Activated naive CD4-positive, alpha-beta T cell treated with Interleukin-2 at 50 U/mL for 16 hours (primary cell): Measurements from ENCODE around the gene PADI1.

Experiments used
- DNase-seq: peaks from one replicate; pipeline ENCODE4 v3.0.0-alpha.2; 2020

Gene PADI1

GRCh38 chr1:17245816-17246325 lies 40.9 kb downstream of the PADI1 start:
- DNase-seq = no peak

GRCh38 chr1:17246971-17247370 lies 42.0 kb downstream of the PADI1 start:
- no peak for DNase-seq

- DNase-seq = no peak
Observed at GRCh38 chr1:17248781-17249180, 43.9 kb downstream of the PADI1 start, which contains the start of gene PADI3. Gene PADI3, plus strand, starts transcription at chr1:17249098. Its CDS starts 40 bp downstream, at chr1:17249138.

GRCh38 chr1:17250601-17251000 lies 45.7 kb downstream of the PADI1 start:
- no peak for DNase-seq

GRCh38 chr1:17251246-17251645 lies 46.3 kb downstream of the PADI1 start:
- no peak for DNase-seq

- DNase-seq = no peak
Observed at GRCh38 chr1:17251701-17252376, 46.9 kb downstream of the PADI1 start.

GRCh38 chr1:17255336-17255735 lies 50.4 kb downstream of the PADI1 start:
- no peak for DNase-seq

- DNase-seq = no peak
Observed at GRCh38 chr1:17258116-17258757, 53.3 kb downstream of the PADI1 start.

GRCh38 chr1:17258758-17259130 lies 53.8 kb downstream of the PADI1 start:
- DNase-seq = no peak

GRCh38 chr1:17259233-17259873 lies 54.4 kb downstream of the PADI1 start:
- DNase-seq = no peak

- DNase-seq = no peak
Observed at GRCh38 chr1:17260264-17260663, 55.3 kb downstream of the PADI1 start.

- no peak for DNase-seq
Observed at GRCh38 chr1:17260738-17261137, 55.8 kb downstream of the PADI1 start.

- DNase-seq = no peak
Observed at GRCh38 chr1:17263936-17264335, 59.0 kb downstream of the PADI1 start.

- DNase-seq = no peak
Observed at GRCh38 chr1:17264470-17264869, 59.5 kb downstream of the PADI1 start.

- no peak for DNase-seq
Observed at GRCh38 chr1:17265162-17265561, 60.2 kb downstream of the PADI1 start.

GRCh38 chr1:17265950-17266349 lies 61.0 kb downstream of the PADI1 start:
- DNase-seq = no peak

- no peak for DNase-seq
Observed at GRCh38 chr1:17270891-17271765, 66.2 kb downstream of the PADI1 start.

- no peak for DNase-seq
Observed at GRCh38 chr1:17272066-17272465, 67.1 kb downstream of the PADI1 start.

- DNase-seq = no peak
Observed at GRCh38 chr1:17272646-17273045, 67.7 kb downstream of the PADI1 start.

- no peak for DNase-seq
Observed at GRCh38 chr1:17273096-17273495, 68.2 kb downstream of the PADI1 start.

GRCh38 chr1:17274186-17275170 lies 69.5 kb downstream of the PADI1 start:
- peak; percentile 8 for DNase-seq

- DNase-seq = no peak
Observed at GRCh38 chr1:17276568-17276967, 71.6 kb downstream of the PADI1 start.
